Measurements from ENCODE around the gene DPPA4.

DPPA4 gene

DNA sequence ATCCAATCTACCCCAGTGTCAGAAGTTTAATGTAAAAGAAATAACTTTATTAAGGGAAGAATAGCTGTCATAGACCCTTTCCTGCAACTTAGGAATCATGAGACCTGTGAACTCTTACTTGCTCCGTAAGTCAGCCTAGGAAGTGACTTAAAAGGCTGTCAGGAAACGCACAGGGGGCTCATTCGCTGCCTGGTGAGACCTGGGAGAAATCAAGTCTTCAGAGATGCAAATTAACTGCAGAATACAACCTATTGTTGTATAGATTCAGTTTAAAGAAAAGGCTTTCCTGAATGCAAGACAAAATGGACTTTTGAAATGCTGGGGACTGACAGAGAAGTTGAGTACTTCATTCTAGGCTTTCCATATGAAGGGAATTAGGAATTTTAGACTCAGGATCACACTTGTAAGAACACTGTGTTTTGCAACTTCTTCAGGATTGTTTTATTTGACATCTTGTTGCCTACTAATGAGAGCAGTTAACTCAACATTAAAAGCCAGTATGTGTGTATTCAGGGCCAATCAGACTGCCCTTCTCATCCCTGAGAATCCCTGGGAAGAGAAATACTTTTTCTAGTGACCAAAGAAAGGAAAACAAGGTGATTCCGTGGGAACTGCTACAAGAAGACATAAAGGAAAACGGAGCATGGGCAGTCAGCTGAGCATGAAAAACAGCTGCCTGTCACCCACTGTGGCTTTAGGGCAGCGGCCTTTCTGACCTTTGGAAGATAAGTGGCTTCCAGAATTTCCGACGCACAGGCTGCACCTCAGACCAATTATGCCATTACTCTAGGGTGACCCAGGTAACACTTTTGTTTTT lies 18.5 kb upstream of the DPPA4 start:
- H3K4me3 ChIP-seq (ENCODE audit: low read length): no peak overlapping the region
- TF ChIP-seq ZNF274 (IDR thresholded peaks at IDR 0.05; ENCODE audit: low read depth, low read length): no peak

DNA sequence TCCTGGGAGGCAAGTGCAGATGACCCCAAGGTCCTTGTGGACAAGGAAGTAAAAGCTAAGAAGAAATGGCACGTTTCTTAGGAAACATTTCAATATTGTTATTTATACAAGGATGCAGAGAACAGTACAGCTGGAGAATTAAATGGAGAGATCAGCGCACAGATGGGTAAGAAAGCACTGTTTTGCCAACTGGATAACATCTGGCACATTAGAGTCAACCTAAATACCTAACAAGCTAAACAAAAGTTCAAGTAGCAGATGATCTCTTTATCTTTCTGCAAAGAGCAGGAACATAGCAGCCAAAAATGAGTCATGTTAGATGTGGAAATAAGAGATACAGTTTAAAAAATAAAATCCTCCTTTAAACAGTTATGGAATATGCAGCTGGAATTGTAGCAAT lies 15.7 kb upstream of the DPPA4 start:
- TF ChIP-seq ZNF274 (IDR thresholded peaks at IDR 0.05; ENCODE audit: low read depth, low read length): no peak
- no peak overlapping the region for H3K4me3 ChIP-seq (ENCODE audit: low read length)

DNA sequence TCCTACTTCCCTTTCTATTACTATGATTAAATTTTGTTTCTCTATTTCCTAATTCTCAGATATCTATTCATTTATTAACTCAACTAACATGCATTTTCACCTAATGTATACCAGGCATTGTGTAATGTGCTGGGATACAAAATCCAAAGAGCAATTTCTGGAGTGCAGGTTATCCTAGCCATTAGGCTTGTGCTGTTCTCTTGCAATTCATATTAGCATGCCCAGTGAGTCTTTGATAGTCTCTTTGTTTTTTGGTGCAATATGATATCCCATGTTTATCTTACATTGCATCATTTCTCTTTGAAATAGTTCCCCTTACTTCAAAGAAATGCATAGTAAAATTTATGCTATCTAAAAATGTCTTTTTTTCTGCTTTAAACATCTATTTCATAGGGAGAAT lies 13.9 kb upstream of the DPPA4 start:
- no peak overlapping the region for H3K4me3 ChIP-seq (ENCODE audit: low read length)

DNA sequence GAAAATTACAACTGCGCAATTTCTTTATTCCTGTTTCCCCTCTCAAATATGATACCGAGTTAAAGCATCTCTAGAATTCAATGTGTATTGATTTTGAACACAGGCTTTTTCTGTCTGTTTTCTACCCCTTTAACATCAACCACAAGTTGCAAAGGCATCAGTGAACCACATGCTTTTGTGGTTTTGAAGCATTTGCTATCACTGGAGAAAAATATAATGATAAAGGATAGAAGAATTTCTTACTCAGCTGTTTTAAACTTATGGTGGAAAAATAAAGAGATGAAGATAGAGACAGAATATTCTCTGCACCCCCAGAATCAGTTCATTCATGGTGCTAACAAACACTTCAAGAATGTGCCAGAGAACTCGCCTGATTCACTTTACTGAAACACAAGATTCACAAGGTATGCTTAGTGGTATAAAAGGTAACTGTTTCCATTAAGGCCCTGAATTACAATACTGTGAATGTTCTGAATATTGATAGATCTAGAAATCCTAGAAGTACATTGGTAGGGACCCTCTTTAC lies 9.5 kb upstream of the DPPA4 start:
- no peak for TF ChIP-seq ZNF274 (IDR thresholded peaks at IDR 0.05; ENCODE audit: low read depth, low read length)
- no peak overlapping the region for H3K4me3 ChIP-seq (ENCODE audit: low read length)

More for the DNA sequence above, 13.9 kb upstream of the DPPA4 start:
- no peak for TF ChIP-seq ZNF274 (IDR thresholded peaks at IDR 0.05; ENCODE audit: low read depth, low read length)

DNA sequence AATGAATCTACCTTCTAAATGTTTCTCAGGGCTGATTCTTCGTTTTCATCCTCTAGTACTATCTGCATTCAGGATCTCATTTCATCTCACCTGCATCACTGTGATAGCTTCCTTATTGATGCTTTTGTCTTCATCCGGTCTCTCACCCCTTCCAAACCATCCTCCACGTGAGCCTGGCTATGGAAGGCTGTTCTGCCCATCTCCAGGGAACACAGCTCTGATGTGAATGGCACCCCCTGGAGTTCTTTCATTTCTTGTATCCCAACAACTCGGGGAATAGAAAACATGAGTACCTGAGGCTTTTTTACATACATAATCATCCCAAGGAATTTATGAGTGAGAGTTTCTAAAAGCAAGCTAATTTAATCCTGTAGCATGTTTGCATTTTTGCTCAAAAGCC lies 8.8 kb upstream of the DPPA4 start:
- no peak for TF ChIP-seq ZNF274 (IDR thresholded peaks at IDR 0.05; ENCODE audit: low read depth, low read length)

DNA sequence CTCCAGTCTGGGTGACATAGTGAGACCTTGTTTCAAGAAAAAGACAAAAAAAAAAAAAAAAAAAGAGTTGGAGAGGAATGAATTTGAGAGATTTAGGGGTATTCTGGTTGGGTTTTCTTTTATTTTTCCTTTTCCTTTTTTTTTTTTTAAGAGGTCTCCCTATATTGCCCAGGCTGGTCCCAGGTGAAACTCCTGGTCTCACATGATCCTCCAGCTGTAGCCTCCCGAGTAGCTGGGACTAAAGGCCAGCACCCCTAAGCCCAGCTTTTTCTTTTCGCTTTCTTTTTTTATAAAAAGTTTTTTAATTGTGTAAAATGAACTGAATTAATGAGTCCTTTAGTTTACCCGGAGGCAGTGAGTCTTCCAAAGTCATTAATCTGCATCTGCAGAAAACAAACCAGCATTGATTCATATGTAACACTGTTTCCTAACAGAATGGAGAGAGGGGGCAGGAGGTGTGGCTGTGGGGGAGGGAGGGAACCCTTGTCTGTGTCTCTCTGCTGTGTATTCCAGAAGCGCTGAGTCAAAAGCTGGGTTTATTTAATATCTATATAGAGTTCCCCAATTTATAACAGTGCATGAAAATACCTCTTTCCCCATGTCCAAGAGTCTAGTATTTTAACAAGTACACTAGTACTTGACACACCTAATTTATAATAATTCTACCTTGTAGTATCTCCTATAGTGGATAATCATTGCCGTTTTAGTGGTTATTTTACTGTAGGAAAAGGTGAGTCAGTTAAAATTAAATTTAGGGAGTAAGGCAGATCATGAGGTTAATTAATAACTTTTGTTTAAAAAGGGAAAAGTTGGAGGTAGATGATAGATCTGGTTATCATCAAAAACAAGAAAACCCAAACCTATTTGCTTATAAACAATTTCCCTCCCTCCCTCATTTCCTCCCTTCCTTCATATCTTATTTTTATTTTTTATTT lies 2.6 kb upstream of the DPPA4 start:
- no peak overlapping the region for H3K4me3 ChIP-seq (ENCODE audit: low read length)
- no peak for TF ChIP-seq ZNF274 (IDR thresholded peaks at IDR 0.05; ENCODE audit: low read depth, low read length)

More for the DNA sequence above, 8.8 kb upstream of the DPPA4 start:
- H3K4me3 ChIP-seq (ENCODE audit: low read length): no peak overlapping the region

DNA sequence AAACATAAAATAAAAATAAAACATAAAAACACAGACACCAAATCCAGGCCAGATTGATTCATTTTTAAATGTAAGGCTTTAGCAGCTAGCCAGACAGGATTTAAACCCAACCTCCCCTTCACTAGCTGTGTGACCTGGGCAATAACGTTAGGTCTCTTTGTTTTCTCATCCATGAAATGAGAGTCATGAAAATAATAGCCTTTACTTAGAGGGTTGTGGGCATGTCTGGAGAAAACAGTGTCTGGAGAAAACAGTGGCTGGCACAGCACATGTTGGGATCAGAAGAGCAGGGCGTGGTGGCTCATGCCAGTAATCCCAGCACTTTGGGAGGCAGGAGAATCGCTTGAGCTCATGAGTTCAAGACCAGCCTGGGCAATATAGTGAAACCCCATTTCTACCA lies 1.9 kb upstream of the DPPA4 start:
- no peak for TF ChIP-seq ZNF274 (IDR thresholded peaks at IDR 0.05; ENCODE audit: low read depth, low read length)
- no peak overlapping the region for H3K4me3 ChIP-seq (ENCODE audit: low read length)

DNA sequence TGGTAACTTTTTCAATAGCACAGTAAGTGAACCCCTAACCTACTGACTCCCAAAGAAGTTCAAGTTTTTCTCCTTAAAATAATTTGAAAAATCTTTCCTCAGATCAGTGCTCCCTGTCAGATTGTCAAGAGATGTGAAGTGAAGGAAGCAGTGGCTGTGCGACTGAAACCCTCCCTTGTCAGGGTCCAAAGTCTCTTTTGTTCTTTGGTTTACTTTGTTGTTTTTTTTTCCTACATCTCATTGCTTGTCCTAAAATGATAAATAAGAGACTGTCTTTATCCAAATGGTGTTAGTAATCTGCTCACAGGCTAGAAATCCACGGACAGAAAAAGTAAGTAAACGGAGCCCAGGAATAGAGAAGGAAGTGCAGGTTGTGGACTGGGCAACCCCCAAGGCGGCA lies 976 bp upstream of the DPPA4 start:
- no peak for TF ChIP-seq ZNF274 (IDR thresholded peaks at IDR 0.05; ENCODE audit: low read depth, low read length)
- no peak overlapping the region for H3K4me3 ChIP-seq (ENCODE audit: low read length)

DNA sequence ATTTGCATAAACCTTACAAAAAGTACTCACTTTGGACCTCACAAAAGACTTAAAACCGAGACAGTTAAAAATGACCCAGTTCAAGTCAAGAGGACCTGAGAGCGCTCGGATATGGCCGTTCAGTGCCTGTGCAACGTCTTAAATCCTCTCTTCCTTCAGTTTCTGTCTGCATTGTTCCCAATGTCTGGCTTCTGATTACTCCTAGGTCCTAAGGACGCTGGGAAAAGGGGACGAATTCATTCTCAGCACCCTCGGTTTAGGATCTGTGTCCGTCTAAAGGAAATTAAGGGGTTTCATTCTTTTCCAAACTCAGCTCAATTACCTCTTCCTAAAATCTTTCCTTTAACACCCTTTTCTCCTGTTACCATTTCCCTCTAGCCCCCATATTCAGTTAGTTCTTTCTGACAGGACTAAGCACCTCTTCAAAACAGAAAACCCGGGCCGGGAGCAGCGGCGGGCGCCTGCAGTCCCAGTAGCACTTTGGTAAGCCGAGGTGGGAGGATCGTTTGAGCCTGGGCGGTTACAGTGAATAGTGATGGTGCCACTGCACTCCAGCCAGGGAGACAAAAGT lies 970 bp downstream of the DPPA4 start:
- no peak overlapping the region; the same call in 1 of the 2 replicates for H3K4me3 ChIP-seq (ENCODE audit: low read length)
- no peak for TF ChIP-seq ZNF274 (IDR thresholded peaks at IDR 0.05; ENCODE audit: low read depth, low read length)

DNA sequence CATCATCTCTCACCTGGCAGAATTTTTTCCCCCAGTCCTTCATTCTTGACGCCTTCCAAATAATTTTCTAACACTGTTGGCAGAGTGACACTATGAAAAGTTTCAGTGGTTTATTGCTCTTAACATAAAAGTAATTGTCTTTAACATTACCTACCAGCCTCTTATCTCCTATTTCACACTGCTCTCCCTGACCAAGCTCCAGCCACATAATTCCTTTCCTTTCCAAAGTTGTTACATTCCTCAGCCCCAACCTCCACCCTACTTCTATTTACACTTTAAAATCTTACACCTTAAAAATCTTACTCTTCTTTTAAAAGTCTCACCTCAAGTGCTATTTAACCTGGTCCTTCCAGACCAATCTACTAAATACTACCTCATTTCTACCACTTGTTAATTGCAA lies 2.8 kb downstream of the DPPA4 start:
- H3K4me3 ChIP-seq (ENCODE audit: low read length): no peak overlapping the region

DNA sequence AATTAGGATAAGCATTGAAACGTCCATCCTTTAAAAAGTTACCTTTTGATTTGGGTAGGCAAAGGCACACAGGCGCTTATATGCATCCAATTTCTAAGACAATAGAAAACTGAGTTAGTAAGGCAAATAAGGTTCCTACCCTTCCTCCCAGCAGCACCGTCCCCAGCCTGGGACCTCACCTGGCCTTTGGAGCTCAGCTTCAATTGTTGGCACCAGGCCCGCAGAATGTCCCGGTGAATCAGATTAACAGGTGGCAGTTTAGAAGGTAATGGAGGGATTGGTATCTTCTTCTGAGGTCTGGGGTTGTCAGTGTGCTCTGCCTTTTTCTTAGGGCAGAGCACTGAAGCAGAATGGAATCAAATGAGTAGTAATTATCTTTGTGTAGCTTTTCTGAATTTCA lies 5.7 kb downstream of the DPPA4 start:
- no peak overlapping the region for H3K4me3 ChIP-seq (ENCODE audit: low read length)
- TF ChIP-seq ZNF274 (IDR thresholded peaks at IDR 0.05; ENCODE audit: low read depth, low read length): no peak

More for the DNA sequence above, 2.8 kb downstream of the DPPA4 start:
- TF ChIP-seq ZNF274 (IDR thresholded peaks at IDR 0.05; ENCODE audit: low read depth, low read length): no peak

DNA sequence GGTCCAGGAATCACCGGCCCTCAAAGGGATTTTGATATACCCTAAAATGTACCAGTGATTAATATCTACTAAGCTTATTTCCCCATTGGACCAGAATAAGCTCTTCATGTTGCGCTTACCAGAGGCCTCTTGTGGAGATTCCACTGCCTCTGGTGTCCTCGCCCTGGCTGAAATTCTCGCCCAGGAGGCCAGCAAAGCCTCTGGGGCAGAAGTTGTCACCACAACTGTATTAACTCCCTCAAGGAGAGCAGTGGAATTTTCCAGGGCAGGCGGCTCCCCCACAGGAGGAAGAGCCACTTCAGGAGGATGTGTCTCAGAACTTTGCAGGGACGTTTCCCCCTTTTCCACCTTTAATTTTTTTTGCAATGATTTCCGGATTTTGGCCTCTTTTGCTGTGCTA lies 6.9 kb downstream of the DPPA4 start:
- no peak for TF ChIP-seq ZNF274 (IDR thresholded peaks at IDR 0.05; ENCODE audit: low read depth, low read length)
- no peak overlapping the region for H3K4me3 ChIP-seq (ENCODE audit: low read length)

DNA sequence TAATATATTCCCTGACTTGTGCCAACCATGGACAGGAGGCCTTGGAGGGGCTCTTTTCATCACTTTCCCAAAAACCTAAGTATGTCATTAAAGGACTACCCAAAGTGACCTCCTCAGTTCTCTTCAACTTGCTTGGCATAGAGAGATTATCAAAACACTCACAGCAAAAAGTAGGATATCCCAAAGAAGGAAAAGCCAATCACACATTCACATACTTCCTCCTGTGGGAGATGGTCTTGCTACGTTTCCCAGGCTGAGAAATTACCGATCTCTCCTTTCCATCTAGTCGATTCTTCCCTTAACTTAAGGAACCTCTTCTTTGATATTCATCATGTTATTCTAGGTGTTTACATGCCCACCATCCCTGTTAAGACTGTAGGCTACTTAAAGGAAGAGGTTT lies 9.1 kb downstream of the DPPA4 start:
- no peak for TF ChIP-seq ZNF274 (IDR thresholded peaks at IDR 0.05; ENCODE audit: low read depth, low read length)
- no peak overlapping the region for H3K4me3 ChIP-seq (ENCODE audit: low read length)

DNA sequence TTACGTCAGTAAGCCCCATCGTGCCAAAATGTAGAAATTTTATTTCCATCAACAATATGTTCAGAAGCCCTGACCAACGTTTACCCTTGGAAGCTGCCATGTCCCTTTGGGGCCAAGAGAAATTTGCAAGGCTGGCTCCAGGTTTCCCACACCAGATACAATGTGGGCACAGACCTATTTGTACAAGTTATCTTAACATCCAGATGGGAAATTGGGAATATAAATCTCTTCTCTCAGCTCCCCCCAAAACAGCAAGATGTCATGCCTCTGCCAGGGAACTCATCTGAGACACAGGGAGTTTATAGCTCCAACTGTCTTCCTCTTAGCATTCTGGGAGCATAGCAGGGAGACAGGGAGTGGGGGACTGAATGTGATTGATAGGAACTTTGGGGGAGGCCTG lies 11.7 kb downstream of the DPPA4 start:
- no peak for TF ChIP-seq ZNF274 (IDR thresholded peaks at IDR 0.05; ENCODE audit: low read depth, low read length)
- H3K4me3 ChIP-seq (ENCODE audit: low read length): no peak overlapping the region

Measured in GM08714 (cell line).